ENCODE measurements around the gene SCTR. TPM values are rescaled to one million over a fixed set of nuclear protein-coding genes. Genes with fewer than 3 reads are reported as not detected.

Gene SCTR
- polyA plus RNA-seq, 4 donors, result 6.1 to 20.2 (median 9.7) TPM

DNA sequence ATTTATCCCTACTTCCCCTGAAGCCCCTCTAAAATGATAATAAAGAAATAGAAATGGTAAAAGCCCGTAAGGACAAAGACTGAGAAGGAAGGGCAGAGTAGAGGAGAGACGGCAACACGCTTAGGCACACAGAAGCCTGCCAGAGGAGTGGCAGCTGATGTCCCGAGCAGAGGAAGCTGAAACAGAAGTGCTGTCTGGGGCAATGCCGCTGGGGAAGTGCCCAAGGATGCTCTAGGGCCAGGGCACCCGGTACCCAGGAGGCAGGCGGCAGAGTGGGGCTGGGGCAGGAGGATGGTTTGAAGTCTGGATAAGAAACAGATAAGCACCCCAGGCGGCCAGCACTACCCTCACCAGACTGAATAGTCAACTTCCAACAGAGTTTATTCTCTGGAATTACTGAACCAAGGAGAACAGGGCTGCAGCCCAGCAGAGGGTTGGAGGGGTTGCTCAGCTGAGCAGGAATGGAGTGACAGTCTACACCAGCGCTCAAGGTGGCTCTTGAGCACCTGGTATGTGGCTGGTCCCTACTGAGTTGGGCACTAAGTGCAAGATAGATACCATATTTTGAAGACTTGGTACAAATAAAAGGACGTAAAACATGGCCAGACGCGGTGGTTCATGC, 70.2 kb downstream of the SCTR start:
- no peak for DNase-seq (ENCODE audit: low read depth in 4 of 4, low spot score in 2 of 4)

DNA sequence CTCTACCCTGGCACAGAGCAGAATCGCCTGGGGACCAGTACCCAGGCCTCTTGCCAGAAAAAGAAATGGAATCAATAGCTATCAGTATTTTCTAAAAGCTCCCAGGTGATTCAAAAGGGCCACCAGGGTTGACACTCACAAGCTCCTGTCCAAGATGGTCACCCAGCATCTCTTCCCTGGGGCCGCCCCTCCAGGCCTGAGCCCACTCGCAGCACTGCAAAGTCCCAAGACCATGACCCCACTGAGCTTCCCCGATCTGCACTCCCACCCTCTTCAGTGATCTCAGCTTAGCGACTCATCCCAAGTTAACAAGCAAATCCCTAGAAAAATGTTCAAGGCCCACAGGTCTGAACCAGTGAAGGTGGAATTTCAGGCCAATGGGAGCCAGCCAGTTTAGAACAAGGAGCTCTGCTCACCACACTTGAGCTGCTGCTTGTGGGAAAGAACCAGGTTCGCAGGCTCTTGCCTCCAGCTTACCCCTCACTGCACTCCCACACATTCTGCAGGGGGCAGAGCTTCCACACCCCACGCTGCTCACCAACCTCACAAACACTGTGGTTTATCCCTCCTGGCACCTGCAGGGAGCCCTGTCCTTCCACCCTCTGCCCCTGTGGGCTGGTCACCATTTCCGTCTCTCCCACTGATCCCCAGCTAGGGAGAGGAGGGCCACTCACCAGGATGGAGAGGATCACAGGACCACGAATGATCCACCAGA, 72.8 kb downstream of the SCTR start:
- DNase-seq (ENCODE audit: low read depth in 4 of 4, low spot score in 2 of 4), result no peak

DNA sequence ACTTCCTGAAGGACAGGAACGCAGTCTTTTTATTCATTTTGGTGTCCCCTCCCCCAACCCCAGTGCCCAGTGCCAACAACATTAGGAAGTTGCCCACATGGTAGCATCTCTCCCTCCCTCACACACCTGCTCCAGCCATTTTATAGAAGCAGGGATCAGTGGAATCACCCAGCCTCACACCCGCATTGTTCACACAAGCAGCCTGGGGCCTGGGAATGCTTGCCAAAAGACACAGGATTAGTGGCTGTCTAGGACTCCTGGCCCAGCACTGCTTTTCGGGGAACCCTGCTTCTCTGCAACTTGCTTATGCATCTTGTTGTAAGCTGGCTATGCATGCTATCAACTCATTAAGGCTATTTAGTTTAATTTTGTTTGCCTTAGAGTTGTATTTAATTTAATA, 74.8 kb downstream of the SCTR start:
- DNase-seq (ENCODE audit: low read depth in 4 of 4, low spot score in 2 of 4), result no peak

DNA sequence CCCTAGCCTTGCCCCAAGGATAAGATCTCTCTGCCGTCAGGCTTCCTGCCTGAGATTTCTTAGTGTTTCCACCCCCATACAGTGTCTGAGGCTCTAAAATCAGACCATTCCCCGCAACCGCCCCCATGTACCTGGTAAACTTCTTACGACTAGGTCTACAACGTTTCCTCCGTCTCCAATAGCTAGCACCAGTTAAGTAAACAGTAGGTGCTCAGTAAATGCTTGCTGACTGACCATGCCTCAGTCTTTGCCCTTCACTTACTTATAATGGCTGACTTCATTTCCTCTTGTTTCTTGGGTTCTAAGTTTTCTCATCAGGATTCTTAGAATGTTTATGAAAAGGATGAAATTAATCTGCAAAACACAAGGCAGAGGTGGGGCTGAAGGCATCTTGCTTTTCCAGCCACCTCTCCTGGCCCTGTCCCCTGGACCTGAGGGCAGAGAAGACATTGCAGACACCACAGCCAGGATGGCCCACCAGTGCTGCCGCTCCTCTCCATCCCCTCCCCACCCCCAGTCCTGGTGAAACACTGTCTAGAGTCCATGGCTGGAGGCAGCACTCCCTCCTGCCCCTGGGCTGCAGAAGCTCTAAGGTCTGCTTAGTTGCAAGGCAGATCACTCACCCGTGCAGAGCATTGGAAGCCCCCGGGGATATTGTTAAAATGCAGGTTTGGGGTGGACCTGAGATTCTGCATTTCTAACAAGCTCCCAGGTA, 75.7 kb downstream of the SCTR start:
- no peak for DNase-seq (ENCODE audit: low read depth in 4 of 4, low spot score in 2 of 4)

DNA sequence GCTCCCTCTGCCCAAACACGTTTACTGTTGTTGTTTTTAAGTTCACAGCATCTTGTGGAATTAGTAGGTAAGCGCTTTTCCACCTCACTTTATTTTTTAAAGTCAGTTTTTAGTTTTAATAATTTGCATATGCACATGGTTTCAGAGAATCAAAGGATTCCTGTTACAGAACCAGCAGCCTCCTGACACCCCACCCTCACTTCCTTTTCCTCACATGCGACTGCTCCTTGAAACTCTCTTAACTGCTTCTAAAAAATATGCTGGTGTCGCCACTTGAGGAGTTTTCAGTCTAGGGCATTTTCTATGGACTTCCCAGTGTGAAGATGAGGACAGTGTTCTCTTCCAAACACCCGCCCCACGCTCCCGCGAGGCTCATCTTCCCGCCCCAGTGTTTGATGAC, 78.2 kb downstream of the SCTR start:
- no peak for DNase-seq (ENCODE audit: low read depth in 4 of 4, low spot score in 2 of 4)

DNA sequence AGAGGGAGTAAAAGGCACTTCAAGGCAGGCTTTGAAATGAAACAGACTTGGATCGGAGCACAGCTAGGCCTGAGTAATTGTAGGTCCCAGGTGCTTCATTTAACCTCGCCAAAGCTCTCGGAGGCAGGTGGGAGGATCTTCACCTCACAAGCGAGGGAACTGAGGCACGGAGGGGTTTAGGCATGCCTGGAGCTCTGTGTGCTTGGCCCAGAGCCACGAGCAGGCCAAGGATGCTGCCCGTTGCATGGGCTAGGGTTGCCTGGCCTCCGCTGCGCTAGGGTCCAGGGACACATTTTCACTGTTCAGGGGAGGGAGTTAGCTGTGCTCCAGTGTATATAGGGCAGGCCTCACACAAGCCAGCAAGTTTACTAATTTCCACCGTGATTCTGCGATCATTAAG, 81.4 kb downstream of the SCTR start:
- no peak for DNase-seq (ENCODE audit: low read depth in 4 of 4, low spot score in 2 of 4)

DNA sequence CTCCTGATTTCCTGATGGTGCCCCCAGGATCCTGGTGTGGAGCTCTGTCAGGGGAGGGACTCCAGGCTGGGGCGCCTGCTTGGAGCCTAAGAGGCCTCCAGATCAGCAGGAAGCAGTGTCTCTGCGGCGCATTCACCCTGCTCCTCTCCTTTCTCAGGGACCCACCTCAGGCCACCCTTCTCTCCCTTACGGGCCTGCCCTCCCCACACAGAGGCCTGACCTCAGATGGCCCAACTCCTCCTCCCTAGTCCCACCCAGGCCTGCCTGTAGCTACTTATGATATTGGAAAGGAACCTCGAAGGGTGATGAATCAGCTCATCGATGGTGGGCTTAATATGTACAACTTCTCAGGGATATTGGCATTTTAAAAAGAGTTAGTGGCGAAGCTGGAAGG, 82.1 kb downstream of the SCTR start:
- DNase-seq (ENCODE audit: low read depth in 4 of 4, low spot score in 2 of 4), result no peak

DNA sequence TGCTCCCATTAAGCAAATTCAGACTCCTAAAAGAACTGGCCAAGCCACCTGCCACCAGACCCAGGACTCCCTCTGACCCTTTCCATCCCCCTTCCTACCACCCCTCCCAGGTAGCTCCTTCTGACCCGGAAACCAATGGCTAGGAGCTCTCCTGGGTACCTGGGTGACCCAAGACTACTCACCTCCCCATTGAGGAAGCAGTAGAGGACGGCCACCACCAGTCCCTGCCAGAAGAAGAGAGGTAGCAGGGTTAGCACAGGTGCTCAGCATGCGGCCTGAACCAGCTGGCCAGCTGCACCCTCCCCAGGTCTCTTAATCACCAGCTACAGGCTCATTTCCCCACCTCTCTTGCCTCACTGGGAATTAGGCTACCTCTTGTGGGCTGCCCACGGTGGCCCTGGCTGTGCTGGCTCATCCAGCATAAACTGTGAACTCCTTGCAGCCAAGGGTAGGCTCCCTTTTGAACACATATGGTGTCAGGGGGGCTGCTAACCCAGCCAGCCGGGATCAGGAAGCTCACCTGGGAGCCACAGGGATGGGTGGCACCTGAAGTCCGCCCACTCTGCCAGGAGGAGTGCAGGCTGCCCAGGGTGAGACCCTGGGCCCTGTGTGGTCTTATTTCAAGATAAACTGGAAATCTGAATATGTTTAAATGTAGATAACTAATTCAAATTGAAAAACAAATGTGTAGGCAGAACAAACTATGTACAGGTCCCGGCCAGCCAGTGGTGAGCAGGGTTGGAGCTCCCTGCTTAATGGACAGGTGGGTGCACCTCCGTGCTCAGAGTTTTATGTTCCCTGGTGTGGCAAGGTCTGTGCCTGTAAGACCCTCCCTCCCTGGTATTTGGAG, 82.7 kb downstream of the SCTR start:
- no peak for DNase-seq (ENCODE audit: low read depth in 4 of 4, low spot score in 2 of 4)

DNA sequence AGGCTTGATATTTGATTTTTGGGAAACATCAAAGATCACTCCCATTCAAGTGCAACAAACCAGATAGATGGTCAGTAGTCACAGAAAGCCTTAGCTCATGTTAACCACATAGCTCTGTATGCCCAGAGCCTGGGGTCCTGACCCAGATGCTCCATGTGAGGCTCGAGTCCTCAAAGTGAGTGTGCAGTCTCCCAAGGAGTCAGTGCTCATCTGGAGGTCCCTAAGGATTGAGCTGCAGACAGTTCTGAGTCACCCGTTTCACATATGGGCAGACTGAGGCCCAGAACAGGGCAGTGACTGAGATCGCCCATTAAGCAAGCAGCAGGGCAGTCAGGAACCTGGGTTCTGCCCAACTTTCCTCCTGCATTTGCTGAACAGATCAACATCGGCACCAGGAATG, 83.4 kb downstream of the SCTR start:
- no peak for DNase-seq (ENCODE audit: low read depth in 4 of 4, low spot score in 2 of 4)

DNA sequence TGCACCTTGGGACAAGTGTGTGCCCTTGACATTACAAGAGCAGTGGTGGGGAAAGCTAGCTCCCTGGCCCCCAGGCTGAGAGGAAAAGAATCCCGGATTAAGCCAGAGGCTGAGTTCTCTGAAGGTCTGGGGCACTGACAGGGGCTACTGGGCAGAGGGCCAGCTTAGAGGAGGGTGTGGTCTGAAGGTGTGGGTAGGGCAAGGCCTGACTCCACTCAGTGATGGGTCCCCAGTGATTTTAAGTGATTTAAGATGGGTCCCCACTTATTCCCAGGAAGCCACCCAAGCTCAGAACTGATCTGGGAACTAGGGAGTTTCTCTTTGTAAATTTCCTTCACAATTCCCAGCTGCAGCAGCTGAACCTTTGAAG, 83.8 kb downstream of the SCTR start:
- no peak for DNase-seq (ENCODE audit: low read depth in 4 of 4, low spot score in 2 of 4)

DNA sequence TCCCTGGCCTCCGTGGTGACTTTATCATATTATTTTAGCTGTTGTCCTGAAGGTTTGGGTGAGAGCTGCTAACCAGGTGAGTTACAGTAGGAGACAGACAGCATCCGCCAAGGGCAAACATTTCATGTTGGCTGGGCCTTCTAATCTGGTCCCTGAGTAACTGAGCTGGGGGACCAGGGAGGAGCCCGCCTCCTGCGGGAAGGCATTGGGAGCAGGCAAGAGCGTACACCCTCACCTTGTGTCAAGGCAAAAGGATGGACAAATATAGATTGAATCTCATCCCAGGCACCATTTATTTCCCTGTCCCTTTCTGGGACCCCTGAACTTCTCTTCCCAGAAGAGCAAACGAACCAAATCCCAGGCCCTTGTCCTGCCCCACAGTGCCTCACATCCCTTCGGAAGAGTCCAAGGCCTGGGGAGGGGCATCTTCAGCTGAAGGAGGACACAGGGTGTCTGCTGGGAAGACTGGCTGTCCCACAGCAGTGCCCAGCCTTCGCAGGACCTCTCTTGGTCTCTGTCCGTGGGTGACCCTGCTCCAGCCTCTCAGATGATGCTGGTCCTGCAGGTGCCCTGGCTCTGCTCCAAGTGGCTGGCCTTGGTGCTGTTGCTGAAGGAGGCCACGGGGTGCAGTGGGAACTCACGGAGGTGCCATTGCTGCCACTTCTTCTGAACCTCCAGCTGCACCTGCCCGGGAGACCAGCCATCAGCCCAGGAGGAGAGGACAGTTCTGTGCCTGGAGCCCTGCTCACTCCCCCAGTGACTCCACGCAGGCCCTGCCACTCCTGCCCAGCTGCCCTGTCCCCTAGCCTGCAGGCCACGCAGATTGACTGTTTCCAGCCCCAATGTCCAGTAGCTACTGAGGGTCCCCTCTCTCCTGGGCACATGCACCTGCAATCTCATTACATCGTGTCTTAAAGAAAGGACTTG, 84.4 kb downstream of the SCTR start:
- no peak for DNase-seq (ENCODE audit: low read depth in 4 of 4, low spot score in 2 of 4)

DNA sequence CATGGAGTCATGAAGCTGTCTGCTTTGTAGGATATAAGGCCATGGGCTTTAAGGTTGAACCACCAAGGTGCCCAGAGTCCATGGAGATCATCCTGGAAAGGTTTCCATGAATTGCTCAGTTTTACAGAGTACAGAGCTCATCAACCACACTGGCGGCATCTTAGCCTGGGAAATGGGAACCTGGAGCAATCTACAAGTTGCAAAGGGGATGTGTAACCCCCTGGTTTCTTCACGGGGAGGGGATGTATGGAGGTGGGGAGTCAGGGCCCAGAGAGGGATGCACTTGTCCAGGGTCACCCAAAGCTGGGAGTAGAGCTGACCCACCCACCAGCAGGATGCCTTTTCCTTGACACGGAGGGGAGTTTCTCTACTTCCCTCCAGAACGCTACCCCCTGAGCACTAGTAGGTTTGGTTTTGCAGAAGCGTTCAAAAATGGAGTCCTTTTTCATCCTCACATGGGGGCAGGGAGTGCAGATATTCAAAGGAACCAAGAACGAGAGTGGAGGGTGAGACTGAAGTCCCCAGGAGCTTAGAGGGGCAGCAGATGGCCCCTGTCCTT, 85.5 kb downstream of the SCTR start:
- no peak for DNase-seq (ENCODE audit: low read depth in 4 of 4, low spot score in 2 of 4)

DNA sequence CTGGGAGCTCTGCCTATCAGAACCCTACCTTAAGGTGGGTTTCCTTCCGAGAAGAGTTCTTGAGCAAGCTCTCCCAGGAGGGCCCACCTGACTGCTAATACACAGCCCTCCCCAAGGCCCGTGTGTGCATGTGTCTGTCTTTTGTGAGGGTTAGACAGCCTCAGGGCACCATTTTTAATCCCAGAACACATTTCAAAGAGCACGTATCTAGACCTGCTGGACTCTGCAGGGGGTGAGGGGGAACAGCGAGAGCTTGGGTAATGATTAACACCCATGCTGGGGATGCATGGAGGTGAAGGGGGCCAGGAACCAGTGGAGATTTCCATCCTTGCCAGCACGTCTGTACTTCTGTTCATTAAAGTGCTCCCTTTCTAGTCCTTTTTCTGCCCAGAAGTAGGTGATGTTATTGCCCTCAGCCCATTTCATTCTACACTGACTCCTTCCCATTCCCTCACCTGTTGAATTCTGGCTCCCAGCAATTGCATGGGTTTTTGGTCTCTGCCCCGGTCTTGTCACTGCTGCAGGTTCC, 86.1 kb downstream of the SCTR start:
- DNase-seq (ENCODE audit: low read depth in 4 of 4, low spot score in 2 of 4), result no peak

DNA sequence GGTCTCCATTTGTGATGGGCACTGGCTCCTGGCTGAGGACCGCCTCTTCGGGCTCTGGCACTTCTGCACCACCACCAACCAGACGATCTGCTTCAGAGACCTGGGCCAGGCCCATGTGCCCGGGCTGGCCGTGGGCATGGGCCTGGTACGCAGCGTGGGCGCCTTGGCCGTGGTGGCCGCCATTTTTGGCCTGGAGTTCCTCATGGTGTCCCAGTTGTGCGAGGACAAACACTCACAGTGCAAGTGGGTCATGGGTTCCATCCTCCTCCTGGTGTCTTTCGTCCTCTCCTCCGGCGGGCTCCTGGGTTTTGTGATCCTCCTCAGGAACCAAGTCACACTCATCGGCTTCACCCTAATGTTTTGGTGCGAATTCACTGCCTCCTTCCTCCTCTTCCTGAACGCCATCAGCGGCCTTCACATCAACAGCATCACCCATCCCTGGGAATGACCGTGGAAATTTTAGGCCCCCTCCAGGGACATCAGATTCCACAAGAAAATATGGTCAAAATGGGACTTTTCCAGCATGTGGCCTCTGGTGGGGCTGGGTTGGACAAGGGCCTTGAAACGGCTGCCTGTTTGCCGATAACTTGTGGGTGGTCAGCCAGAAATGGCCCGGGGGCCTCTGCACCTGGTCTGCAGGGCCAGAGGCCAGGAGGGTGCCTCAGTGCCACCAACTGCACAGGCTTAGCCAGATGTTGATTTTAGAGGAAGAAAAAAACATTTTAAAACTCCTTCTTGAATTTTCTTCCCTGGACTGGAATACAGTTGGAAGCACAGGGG, 87.1 kb downstream of the SCTR start:
- no peak for DNase-seq (ENCODE audit: low read depth in 4 of 4, low spot score in 2 of 4)

DNA sequence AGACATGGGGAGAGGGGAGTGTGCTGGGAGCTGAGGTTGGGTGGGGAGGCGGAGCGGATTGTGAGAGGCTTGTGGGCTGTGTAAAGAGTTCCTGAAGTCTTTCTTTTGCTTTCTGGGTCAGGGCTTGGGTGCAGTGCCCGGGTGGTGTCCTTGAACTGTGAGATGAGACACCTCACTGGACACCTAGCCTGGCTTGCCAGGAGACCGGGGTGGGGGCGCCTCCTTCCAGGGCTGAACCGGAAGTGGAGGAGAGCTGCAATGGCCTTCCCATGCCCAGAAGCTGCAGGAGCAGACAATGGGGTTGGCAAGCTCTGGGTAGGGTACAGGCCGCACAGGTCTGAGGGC, 88.4 kb downstream of the SCTR start:
- DNase-seq (ENCODE audit: low read depth in 4 of 4, low spot score in 2 of 4), result no peak

DNA sequence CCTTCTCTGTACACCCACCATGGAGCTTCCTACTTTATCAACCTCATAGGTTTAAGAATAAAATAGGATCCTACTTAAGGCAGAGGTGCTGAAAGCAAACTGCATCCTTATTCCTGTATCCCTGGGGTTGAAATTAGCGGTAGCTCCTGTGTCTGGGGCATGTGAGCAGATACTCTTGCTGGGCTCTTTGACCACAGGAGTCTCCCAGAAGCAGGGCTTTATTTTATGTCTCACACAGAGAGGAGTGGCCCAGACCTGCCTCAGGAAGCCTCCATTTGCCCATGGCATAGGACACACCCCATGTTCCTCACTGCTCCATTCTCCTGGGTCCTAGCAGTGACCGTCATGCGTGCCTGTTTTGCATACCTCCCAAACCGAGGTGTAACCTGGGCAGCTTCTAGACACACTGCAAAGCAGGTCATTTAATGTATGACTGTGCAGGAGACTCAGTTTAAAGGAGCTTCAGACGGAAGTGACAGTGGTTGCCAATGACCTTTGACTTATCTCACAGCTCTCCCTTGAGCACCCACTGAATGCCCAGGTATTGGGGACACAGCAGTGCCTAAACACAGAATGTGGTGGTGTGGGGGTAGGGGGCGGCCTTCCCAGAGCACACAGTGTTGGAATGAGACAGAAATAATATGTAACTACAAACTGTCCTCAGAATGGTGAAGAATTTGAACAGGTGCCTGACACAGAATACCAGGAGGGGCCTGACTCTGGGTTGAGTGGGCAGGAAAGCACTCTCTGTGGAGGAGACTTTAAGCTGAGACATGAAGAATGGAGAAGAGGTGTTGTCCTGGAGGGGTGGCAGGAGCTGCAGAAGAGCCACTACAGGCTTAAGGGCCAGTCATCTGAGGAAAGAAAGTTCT, 89.0 kb downstream of the SCTR start:
- no peak for DNase-seq (ENCODE audit: low read depth in 4 of 4, low spot score in 2 of 4)

DNA sequence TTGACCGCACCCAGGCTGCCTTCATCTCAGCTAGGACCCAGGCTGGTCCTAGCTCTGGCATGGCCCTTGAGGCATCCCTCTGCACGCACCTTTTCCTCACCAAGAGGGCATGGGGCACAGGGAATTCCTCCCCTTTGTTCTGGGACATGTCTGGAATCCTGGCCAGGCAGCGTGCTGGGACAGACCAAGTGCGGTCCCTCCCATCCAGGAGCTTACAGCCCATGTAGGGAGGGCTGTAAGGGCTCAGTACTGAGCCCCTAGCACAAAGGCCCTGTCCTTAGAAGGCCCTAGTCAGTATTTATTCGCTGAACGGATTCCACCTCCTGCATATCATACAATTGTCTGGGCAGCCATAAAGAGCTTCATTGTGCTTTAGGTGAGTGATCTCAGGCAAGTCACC, 89.6 kb downstream of the SCTR start:
- no peak for DNase-seq (ENCODE audit: low read depth in 4 of 4, low spot score in 2 of 4)
